Lower leg skin (tissue), 4 donors: ENCODE data around the gene TPRN. TPM values are rescaled to one million over a fixed set of nuclear protein-coding genes. Genes with fewer than 3 reads are reported as not detected.

Experiments
- DNase-seq, 2 donors: peaks; one replicate each; pipeline ENCODE4 v3.0.0-alpha.2; 2019; ENCODE audit warnings: low spot score in 2 of 2
- H3K4me3 ChIP-seq: fragments of 200-600 bp; sonication (generic); 2 replicates; pipeline ENCODE4 v1.5.1; 2017; ENCODE audit warnings: mild to moderate bottlenecking, low read depth; ENCODE audit not compliant: poor library complexity, severe bottlenecking
- CTCF ChIP-seq, 3 donors: fragments of 450-650 bp; IDR thresholded peaks; one replicate each; pipeline ENCODE4 v1.5.1; 2016; ENCODE audit warnings: antibody characterized with exemption in 3 of 3, mild to moderate bottlenecking in 3 of 3, moderate library complexity in 2 of 3
- POLR2A ChIP-seq, 2 donors: fragments of 450-650 bp; IDR thresholded peaks; one replicate each; pipeline ENCODE4 v1.6.1; 2016 to 2017; ENCODE audit warnings: antibody characterized with exemption in 2 of 2, mild to moderate bottlenecking in 1 of 2, moderate library complexity in 1 of 2
- WGBS, 2 donors: methylation state at CpG; one replicate each; pipeline ENCODE4 v1.1.5; 2018; 5-methylcytosine and 5-hydroxymethylcytosine counted together
- intact Hi-C: fragments of 100-400 bp; cut with DNase I; formaldehyde crosslinking; loops from one replicate; pipeline ENCODE4 v1.15.0; 2023; ENCODE audit warnings: low total_unique reads
- total RNA-seq, 4 donors: library from RNA; depleted of rRNA; stranded (reverse); fragments of >200 nt; gene quantifications; one replicate each; pipeline ENCODE4 v1.1.0, GENCODE V29; 2016

The TPRN gene
- total RNA-seq, 4 donors from 2014 or later: 27.6 to 34.2 (median 29.1) TPM

GRCh38 chr9:137228968-137229896 is 28.7 kb upstream of the TPRN start:
- WGBS, 2 donors: 61 to 62% methylated on average over 16 to 22 of the region's 27 CpGs
- TF ChIP-seq POLR2A (IDR thresholded peaks at IDR 0.05) (no peak), CTCF (IDR thresholded peaks at IDR 0.05) (no peak)
- intact Hi-C loops: loop anchor here (5.0 kb wide), 1 partner anchor 112 kb away; no protein-coding TSS in a partner anchor
- H3K4me3 ChIP-seq: no peak overlapping the region
- DNase-seq: no peak

GRCh38 chr9:137228506-137228967 is 28.0 kb upstream of the TPRN start:
- TF ChIP-seq POLR2A (IDR thresholded peaks at IDR 0.05): no peak
- TF ChIP-seq CTCF (IDR thresholded peaks at IDR 0.05): no peak
- DNase-seq: no peak
- no peak overlapping the region for H3K4me3 ChIP-seq
- 71 to 75% methylated on average over 21 to 25 of the region's 29 CpGs for WGBS, 2 donors
- intact Hi-C loops: loop anchor here (5.0 kb wide), 1 partner anchor 111 kb away; no protein-coding TSS in a partner anchor

- no peak for DNase-seq
These were observed 27.4 kb upstream of the TPRN start for GRCh38 chr9:137227853-137228505.

GRCh38 chr9:137227054-137227852 is 26.7 kb upstream of the TPRN start, which contains the start of gene RNF224:
Gene RNF224 (plus strand): TSS chr9:137227502. CDS start chr9:137228336, 834 bp downstream.
- peak; percentile 62 to 94 for DNase-seq
- no peak for TF ChIP-seq POLR2A (IDR thresholded peaks at IDR 0.05)
- TF ChIP-seq CTCF (IDR thresholded peaks at IDR 0.05): peak in 1 of 3 donors; percentile 91
- intact Hi-C loops: loop anchor here (5.0 kb wide), 1 partner anchor 110 kb away; no protein-coding TSS in a partner anchor
- WGBS, 2 donors: 22 to 24% methylated on average over 17 to 25 of the region's 25 CpGs
- no peak within 1 kb of the TSS for H3K4me3 ChIP-seq

More at GRCh38 chr9:137227853-137228505, 27.4 kb upstream of the TPRN start:
- WGBS, 2 donors: 32 to 39% methylated on average over 15 to 17 of the region's 18 CpGs
- no peak overlapping the region for H3K4me3 ChIP-seq
- intact Hi-C loops: loop anchor here (5.0 kb wide), 1 partner anchor 111 kb away; no protein-coding TSS in a partner anchor
- TF ChIP-seq CTCF (IDR thresholded peaks at IDR 0.05) (no peak), POLR2A (IDR thresholded peaks at IDR 0.05) (no peak)
